HG03558 (cell line): ENCODE measurements around the gene CETN3.
A peak's percentile ranks its signal among the peaks of the same experiment; 100 is the strongest.
"Not testable (repeated sequence)": the region's sequence is repeated elsewhere in the genome, so short reads cannot be mapped to it uniquely, and the experiment has no call there.

ENCODE experiments used
- ATAC-seq: cut with Tn5 transposase; IDR thresholded peaks from one replicate; pipeline ENCODE4 v1.9.1; 2021; ENCODE audit warnings: moderate number of reproducible peaks; ENCODE audit not compliant: unreplicated experiment; ENCODE audit errors: extremely low read depth

The CETN3 gene

DNA sequence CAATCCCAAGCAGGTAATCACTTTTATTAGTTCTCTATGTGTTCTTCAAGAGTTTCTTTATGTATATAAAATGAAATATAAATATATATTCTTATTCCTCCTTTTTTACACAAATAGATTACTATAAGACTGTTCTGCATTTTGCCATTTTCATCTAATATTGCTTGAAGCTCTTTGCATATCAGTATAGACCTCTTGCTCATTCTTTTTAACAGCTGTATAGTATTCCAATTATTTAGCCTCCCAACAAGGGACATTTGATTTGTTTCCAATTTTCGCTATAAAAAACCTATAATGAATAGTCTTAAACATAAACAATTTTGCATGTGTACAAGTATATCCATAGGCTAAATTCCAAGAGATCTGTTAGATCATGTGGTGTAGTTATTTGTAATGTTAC, 25.2 kb downstream of the CETN3 start:
- ATAC-seq, result no peak

GRCh38 chr5:90383903-90384302, 25.7 kb downstream of the CETN3 start:
- no peak for ATAC-seq

GRCh38 chr5:90381213-90381929, 28.2 kb downstream of the CETN3 start:
- no peak for ATAC-seq

DNA sequence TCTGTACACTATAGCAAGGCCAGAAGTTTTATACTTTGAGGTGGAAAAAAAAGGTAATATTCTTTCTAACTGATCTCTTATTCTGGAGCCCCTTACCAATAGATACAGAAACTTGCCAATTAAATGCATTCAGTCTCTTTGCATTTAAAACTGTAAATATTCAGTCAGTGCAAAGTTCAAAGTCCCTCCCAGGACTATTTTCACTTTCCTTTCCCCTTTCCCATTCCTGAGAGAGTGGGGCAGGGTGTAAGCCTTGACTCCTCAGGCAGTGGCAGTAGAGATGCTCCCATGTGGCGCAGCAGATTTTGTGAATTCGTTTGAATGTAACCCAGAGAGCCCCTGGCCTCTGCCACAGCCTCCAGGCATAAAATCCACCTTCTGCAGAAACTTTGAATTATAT, 29.9 kb downstream of the CETN3 start:
- no peak for ATAC-seq

DNA sequence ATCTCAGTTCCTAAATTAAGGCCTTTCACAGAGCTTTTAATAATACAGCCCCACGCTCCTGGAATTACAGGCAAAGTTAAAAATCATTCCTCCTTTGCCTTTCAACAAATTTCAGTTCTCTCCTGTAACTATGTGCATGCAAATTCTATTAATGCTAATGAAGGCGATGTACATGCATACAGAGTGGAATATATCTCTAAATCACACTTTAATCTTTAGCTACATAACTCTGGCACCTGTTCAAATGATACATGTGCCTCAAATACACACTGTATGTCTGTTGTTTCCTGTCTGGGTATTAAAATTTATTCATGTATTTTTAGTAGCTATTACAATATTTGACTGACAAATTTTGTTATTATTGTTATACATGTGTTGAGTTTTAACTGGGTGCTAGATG, 30.8 kb downstream of the CETN3 start:
- ATAC-seq, result no peak

GRCh38 chr5:90371269-90371668, 38.3 kb downstream of the CETN3 start:
- not testable (repeated sequence) for ATAC-seq

DNA sequence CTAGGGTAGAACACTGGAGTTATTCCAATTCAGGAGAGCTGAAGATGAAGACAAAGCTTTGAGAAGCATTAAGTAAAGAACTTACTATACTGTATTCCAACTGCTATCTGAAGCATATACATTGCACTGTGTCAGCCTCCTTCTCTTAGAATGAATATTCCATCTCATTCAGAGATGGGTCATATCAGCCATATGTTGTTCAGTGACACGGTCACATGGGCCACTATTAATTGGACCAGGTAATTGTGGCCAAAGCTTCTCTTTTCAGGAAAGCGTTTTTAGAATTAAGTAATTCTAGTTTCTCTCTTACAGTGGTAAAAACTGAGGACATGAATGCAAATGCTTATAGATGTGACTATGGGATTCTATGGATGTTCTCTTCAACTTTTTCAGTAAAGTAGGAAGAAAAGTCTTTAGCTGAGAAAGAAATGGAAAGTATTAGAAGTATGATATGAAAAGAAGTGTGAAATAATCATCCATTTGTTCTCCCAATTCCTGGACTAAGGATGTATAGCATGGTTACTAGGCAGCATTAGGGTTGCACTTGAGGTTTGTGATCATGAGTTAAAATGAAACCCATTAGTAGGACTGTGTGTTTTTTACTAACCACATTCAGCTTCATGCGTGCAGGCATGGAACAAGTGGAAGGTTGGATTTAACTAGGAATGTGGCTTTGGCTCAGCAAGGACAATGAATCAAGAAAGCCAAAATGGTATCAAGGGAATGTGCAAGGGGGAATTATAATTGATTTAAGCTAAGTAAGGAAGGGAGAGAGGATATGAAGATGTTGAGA, 40.9 kb downstream of the CETN3 start:
- ATAC-seq, result peak; percentile 65

- no peak for ATAC-seq
These were observed 41.7 kb downstream of the CETN3 start for GRCh38 chr5:90367879-90368278.

GRCh38 chr5:90366948-90367347, 42.6 kb downstream of the CETN3 start:
- no peak for ATAC-seq

- ATAC-seq, result no peak
These were observed 44.2 kb downstream of the CETN3 start for GRCh38 chr5:90365328-90365727.

- no peak for ATAC-seq
These were observed 50.3 kb downstream of the CETN3 start for GRCh38 chr5:90359073-90359920.

DNA sequence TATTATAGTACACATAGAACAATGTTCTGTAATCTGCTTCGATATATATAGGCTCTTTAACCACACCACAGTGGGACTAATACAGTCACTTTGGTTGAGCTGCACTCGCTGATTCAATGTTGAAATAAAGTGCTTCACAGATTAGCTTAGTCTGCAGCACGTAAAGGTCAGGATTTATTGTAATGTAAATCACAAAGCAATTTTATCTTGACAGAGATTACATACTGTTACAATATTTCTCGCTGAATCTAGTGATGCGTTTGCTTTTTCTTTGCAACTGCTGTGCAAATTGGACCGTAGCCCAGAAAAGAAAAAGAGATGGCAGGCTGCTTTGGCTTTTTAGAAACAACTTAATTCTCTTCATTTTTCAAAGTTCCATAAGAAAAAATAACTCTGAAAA, 52.9 kb downstream of the CETN3 start:
- ATAC-seq, result no peak

DNA sequence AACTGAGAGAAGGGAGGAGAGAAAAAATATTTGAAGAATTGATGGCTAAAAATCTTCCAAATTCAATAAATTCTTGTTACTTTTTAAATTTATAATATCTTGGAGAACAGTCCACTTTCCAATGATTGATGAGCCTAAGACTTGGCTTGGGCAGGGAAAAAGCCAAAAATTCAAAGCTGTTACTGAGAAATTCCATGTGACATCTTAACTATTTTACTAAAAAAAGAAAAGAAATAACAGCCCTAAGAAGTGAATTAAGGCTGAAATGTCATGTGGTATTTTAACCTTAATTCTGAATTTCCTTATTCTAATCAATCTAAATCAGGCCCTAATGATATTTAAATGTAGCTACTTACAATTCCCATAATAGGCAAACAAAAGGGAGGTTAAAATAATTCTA, 53.4 kb downstream of the CETN3 start:
- ATAC-seq, result no peak

- no peak for ATAC-seq
These were observed 53.9 kb downstream of the CETN3 start for GRCh38 chr5:90355635-90356034.

DNA sequence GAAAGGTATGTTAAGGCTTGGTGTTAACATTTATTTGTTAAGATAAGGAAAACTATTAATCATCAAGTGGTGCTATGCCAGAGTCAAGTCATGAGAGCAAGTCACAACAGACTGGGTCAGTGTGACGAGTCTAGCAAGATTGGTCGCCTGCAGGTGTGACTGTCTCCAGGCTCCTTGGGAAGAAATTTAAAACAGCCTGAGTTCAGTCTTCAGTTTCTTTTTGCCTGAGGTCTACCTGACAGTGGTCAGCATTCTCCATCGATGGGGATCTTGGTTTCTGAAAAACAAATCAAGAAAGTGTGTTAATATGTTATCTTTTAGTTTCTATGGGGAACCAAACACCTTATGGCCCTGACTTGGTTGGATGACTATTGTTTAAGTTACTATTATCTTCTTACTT, 56.3 kb downstream of the CETN3 start:
- ATAC-seq, result peak; percentile 73

DNA sequence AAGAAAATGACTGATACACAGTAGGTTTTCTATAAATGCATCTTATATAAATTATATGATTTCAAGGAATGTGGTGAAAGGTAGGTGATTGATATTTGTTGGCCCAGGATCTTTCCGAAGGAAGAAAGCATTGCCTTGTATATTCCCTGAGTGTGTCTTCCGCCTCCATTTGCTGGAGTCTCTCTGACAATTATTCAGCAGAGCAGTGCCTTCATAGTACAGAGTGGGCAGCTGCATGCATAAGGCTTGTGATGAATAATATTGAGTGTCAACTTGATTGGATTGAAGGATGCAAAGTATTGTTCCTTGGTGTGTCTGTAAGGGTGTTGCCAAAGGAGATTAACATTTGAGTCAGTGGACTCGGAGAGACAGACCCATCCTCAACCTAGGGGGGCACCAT, 58.5 kb downstream of the CETN3 start:
- no peak for ATAC-seq

DNA sequence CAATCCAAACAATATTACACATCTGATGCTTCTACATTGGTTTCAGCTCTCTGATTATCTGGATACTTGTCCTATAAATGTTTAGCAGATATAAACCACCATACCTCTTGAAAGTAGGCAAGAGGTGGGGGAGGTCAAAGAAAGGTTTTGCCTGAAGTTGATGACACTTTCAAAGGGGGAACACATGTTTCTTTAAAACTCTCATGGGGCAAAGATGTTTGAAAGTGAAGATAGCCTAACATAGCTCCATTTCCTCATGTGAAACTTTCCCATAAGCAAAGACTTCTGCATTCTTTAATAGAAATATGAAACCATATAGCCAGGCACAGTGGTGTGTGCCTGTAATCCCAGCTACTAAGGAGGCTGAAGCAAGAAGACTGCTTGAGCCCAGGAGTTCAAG, 62.1 kb downstream of the CETN3 start:
- no peak for ATAC-seq

- ATAC-seq, result no peak
These were observed 63.9 kb downstream of the CETN3 start for GRCh38 chr5:90345684-90346083.

DNA sequence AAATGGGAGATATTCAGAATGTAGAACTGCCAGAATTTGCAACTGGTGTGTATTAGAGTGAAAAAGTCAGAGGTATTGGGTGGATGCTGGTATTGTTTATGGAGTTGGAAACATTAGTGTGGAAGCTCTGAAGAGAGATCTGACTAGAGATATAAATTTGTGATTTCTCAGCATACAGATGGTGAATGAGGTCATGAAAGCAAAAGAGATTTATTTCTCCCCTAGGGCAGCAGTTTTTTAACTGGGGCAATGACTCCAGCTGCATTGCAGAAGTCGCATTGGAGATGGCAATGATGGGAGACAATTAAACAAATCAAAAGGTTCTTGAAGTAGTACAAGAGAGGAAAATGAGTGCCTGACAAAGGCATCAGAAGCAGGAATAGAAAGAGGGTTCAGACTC, 64.9 kb downstream of the CETN3 start:
- no peak for ATAC-seq

- ATAC-seq, result not testable (repeated sequence)
These were observed 65.8 kb downstream of the CETN3 start for GRCh38 chr5:90343731-90344130.

DNA sequence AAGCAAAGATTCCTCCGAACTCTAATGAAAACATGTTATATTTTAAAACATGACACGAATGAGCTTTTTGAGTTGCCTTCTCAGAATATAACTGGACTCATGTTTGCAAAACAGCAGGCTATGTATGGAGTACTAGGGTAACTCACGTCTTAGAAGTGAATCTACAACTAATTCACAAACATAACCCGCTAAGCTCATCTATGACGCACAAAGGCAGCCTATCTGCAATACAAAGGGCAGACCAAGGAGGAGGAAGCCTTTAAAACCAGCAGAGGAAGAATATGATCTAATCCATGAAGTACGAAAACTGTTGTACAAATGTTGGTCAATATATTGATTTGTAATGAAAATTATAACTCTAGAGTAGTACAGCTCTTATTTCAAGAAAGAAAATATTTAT, 67.0 kb downstream of the CETN3 start:
- ATAC-seq, result no peak
